Smooth muscle cell of the umbilical artery (primary cell): ENCODE results near the gene BCAR3. TPM values are rescaled to one million over a fixed set of nuclear protein-coding genes. Genes with fewer than 3 reads are reported as not detected.

Source experiments
- total RNA-seq: library from RNA; depleted of rRNA; stranded (reverse); fragments of >200 nt; gene quantifications from 2 replicates; pipeline ENCODE4 v1.2.3, GENCODE V29; 2014

The BCAR3 gene
- 25.5 and 77.1 TPM in 2 replicates for total RNA-seq

DNA sequence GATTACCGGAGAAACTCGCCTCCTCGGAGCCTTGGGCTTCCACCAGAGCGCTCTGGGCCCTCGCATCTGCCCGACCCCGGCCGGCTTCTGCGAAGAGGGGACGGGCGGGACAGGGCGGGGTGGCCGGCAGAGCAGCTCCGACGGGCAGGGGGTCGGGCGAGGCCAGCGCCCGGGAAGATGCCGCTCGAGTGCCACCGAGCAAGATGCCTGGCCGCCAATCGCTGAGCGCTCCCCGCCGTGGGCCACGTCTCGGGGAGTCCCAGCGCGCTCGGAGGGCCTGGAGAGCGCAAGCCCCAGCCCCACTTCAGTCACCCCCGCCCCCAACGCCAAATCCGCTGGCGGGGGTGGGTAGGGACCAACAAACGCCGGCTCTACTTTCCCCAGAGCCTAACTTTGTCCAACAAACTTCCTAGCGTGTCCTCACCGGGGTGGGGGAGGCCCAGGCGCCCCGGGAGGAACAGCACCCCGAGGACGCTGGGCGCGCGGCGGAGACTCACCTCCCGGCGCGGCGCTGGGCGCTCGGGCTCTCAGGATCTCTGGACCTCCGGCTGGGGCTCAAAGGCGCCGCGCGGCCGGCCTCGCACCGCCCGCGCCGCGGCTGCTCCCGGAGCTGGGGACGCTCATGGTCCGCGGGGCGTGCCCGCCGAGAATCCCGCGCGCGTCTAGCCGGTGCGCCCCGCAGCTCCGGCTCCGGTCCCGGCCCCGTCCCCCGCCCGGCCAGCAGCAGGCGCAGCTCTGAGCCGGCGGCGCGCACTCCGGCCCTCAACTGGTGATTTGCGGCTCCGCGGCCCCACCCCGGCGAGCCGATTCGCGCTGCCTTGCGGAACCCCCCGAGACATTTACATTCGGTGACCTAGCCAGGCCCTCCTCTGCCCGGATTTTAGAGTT, at the start of gene BCAR3:
BCAR3 (minus strand) TSS at position 737 of the 888 bp plus-strand sequence. CDS start 6,907 bp downstream, outside the sequence.

Other genes with a start within 250 kb of the BCAR3 start
- 26.1 and 29.9 TPM in 2 replicates for gene FNBP1L, start 233.7 kb downstream of the BCAR3 start, total RNA-seq
- gene DNTTIP2, start 197.4 kb upstream of the BCAR3 start, total RNA-seq = 26.1 and 38.7 TPM in 2 replicates
- 16.9 and 19.7 TPM in 2 replicates for gene GCLM, start 227.6 kb upstream of the BCAR3 start, total RNA-seq